ENCODE measurements around the gene PIK3R1.

The PIK3R1 gene

DNA sequence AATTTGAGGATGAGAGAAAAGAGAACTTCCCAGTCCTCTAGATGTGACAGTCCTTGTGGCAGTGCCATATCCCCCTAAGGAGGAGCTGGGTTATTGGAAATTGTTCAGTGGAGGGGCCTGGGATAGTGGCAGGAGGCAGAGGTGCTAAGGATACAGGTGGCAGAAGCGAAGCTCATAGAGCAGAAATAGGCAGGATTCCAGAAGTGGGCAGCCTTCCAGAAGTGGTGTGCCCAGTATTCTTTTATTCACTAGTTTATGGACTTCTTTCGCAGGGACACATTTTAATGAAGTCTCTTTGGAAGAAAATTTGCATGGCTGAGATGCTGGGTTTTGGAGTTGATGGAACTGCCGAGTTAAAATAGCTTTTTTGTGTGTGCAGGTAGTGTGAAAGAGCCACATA, 6.8 kb downstream of the PIK3R1 start:
- no peak for DNase-seq (ENCODE audit: low spot score)
- TF ChIP-seq, protein P1, sequence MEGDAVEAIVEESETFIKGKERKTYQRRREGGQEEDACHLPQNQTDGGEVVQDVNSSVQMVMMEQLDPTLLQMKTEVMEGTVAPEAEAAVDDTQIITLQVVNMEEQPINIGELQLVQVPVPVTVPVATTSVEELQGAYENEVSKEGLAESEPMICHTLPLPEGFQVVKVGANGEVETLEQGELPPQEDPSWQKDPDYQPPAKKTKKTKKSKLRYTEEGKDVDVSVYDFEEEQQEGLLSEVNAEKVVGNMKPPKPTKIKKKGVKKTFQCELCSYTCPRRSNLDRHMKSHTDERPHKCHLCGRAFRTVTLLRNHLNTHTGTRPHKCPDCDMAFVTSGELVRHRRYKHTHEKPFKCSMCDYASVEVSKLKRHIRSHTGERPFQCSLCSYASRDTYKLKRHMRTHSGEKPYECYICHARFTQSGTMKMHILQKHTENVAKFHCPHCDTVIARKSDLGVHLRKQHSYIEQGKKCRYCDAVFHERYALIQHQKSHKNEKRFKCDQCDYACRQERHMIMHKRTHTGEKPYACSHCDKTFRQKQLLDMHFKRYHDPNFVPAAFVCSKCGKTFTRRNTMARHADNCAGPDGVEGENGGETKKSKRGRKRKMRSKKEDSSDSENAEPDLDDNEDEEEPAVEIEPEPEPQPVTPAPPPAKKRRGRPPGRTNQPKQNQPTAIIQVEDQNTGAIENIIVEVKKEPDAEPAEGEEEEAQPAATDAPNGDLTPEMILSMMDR (IDR thresholded peaks at IDR 0.05; ENCODE audit: extremely low read depth, missing control alignments) = no peak

- DNase-seq (ENCODE audit: low spot score) = no peak
- TF ChIP-seq, protein P1 (IDR thresholded peaks at IDR 0.05; ENCODE audit: extremely low read depth, missing control alignments) = no peak
Measured at GRCh38 chr5:68222824-68223354, 7.3 kb downstream of the PIK3R1 start.

- TF ChIP-seq, protein P1 (IDR thresholded peaks at IDR 0.05; ENCODE audit: extremely low read depth, missing control alignments) = no peak
- no peak for DNase-seq (ENCODE audit: low spot score)
Measured at GRCh38 chr5:68223904-68224303, 8.3 kb downstream of the PIK3R1 start.

- no peak for DNase-seq (ENCODE audit: low spot score)
- TF ChIP-seq, protein P1 (IDR thresholded peaks at IDR 0.05; ENCODE audit: extremely low read depth, missing control alignments) = no peak
Measured at GRCh38 chr5:68224509-68225187, 9.1 kb downstream of the PIK3R1 start.

- no peak for DNase-seq (ENCODE audit: low spot score)
Measured at GRCh38 chr5:68225188-68225910, 9.8 kb downstream of the PIK3R1 start.

DNA sequence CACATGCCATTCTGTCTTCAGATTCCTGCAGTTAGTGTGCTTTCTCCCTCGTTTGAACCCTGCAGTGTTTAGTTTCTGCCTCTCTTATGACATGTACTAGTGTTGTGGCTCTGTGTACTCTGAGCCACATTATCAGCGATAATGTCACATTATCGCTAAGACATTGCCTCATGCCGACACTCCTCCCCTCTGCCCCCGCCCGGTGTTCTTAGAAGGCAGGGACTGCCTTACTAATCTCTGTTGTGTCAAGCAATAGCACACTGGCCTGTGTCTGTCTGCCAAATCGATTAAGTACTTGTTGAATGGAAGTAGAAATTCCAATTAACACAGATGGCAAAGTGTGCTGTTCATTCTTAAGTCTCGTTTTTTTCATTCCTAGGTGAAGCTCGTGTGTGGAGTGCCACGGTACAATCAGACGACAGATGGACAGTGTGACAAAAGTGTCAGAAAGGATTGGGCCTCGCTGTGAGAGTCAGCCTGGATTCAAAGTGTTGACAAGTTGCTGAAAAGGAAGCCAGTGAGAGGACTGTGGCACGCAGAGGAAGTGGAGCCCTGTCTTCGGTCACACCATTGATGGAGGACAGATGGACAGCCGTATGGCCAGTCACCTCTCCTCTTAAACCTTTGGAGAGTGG, 10.5 kb downstream of the PIK3R1 start:
- TF ChIP-seq, protein P1 (IDR thresholded peaks at IDR 0.05; ENCODE audit: extremely low read depth, missing control alignments) = no peak
- no peak for DNase-seq (ENCODE audit: low spot score)

More at GRCh38 chr5:68225188-68225910, 9.8 kb downstream of the PIK3R1 start:
- TF ChIP-seq, protein P1 (IDR thresholded peaks at IDR 0.05; ENCODE audit: extremely low read depth, missing control alignments) = no peak

Measured in GM20000 (cell line).